Upper lobe of left lung (tissue), 6 donors: ENCODE results near the gene KIF13A. TPM values are rescaled to one million over a fixed set of nuclear protein-coding genes. Genes with fewer than 3 reads are reported as not detected.

Experiments
- ATAC-seq, 2 donors: fragments of 200-7000 bp; cut with Tn5 transposase; one replicate each; pipeline ENCODE4 v1.9.1; 2022; ENCODE audit warnings: mild to moderate bottlenecking in 2 of 2, moderate library complexity in 2 of 2; ENCODE audit not compliant: low FRiP score in 2 of 2
- DNase-seq, 2 donors: peaks; one replicate each; pipeline ENCODE4 v3.0.0-alpha.2; 2019 to 2020
- H3K27ac ChIP-seq, 4 donors: fragments of 200-600 bp; sonication (generic); one replicate each; pipeline ENCODE4 v1.5.1; 2016 to 2019
- H3K27me3 ChIP-seq, 4 donors: fragments of 200-600 bp; sonication (generic); one replicate each; pipeline ENCODE4 v1.5.1; 2017 to 2019
- H3K36me3 ChIP-seq, 4 donors: fragments of 200-600 bp; sonication (generic); one replicate each; pipeline ENCODE4 v1.5.1; 2016 to 2019
- H3K4me1 ChIP-seq, 4 donors: fragments of 200-600 bp; sonication (generic); one replicate each; pipeline ENCODE4 v1.5.1; 2018 to 2019
- H3K4me3 ChIP-seq, 4 donors: fragments of 200-600 bp; sonication (generic); one replicate each; pipeline ENCODE4 v1.5.1; 2017 to 2019; ENCODE audit warnings: mild to moderate bottlenecking in 2 of 4, moderate library complexity in 1 of 4
- H3K9me3 ChIP-seq, 4 donors: fragments of 200-600 bp; sonication (generic); one replicate each; pipeline ENCODE4 v1.5.1; 2018 to 2019
- CTCF ChIP-seq, 6 experiments: fragments of 450-650 bp in 4 of 6; fragments of 200-600 bp in 2 of 6; sonication (generic) in 2 of 6; IDR thresholded peaks; one replicate each; pipeline ENCODE4 v1.5.1; 2016 to 2019; ENCODE audit warnings: antibody characterized with exemption in 6 of 6
- EP300 ChIP-seq, 4 donors: sonication (generic); formaldehyde crosslinking; IDR thresholded peaks; one replicate each; pipeline ENCODE4 v1.5.1; 2017; ENCODE audit warnings: antibody characterized with exemption in 4 of 4, control low read depth in 2 of 4
- POLR2A ChIP-seq, 4 donors: fragments of 450-650 bp; IDR thresholded peaks; one replicate each; pipeline ENCODE4 v1.5.1; 2016 to 2017; ENCODE audit warnings: antibody characterized with exemption in 4 of 4, mild to moderate bottlenecking in 2 of 4
- POLR2AphosphoS5 ChIP-seq, 2 donors: sonication (generic); formaldehyde crosslinking; IDR thresholded peaks; one replicate each; pipeline ENCODE4 v1.5.1; 2017; ENCODE audit warnings: antibody characterized with exemption in 2 of 2
- WGBS, 2 donors: methylation state at CpG; one replicate each; pipeline ENCODE4 v1.1.5; 2017 to 2018; 5-methylcytosine and 5-hydroxymethylcytosine counted together
- total RNA-seq, 6 donors: library from RNA; depleted of rRNA in 4 of 6; stranded (reverse); fragments of >200 nt in 4 of 6; gene quantifications; one replicate each; pipeline versions ENCODE4 v1.1.0 to v1.2.1, GENCODE V29; 2016 to 2021
- donor health status: DM: no; HTN: no; CAD: no; lungs with moderate emphysema.
- donor health status: DM: no; HTN: yes; CAD: no; lungs with severe emphysema.

Gene KIF13A
- total RNA-seq, 6 donors from 2014 or later: 35.8 to 59.9 (median 49.0) TPM

- peaks cover 22 to 30% (median 28%) of the 10 kb centered on the region in 4 donors for H3K4me1 ChIP-seq
- H3K27me3 ChIP-seq: no peaks in the 10 kb centered on the region
- peak overlapping the region in 3 of 4 donors; percentile 34 to 46 (median 40) for H3K27ac ChIP-seq
- H3K36me3 ChIP-seq: no peaks in the 10 kb centered on the region
- H3K9me3 ChIP-seq: no peaks in the 10 kb centered on the region
- WGBS, 2 donors: 83 to 89% methylated on average over 6 of the region's 6 CpGs
- peak in 1 of 2 donors; percentile 85 for ATAC-seq
- DNase-seq: peak in 1 of 2 donors; percentile 24
- no peak overlapping the region for H3K4me3 ChIP-seq
- no peak for TF ChIP-seq CTCF (IDR thresholded peaks at IDR 0.05)
- peak; percentile 21 to 53 for TF ChIP-seq POLR2AphosphoS5 (IDR thresholded peaks at IDR 0.05)
- TF ChIP-seq POLR2A (IDR thresholded peaks at IDR 0.05): no peak
- no peak for TF ChIP-seq EP300 (IDR thresholded peaks at IDR 0.05)
Observed at GRCh38 chr6:17865798-17866725, 121.4 kb downstream of the KIF13A start.

- H3K27ac ChIP-seq: peak overlapping the region in 3 of 4 donors; percentile 34 to 46 (median 40)
- WGBS, 2 donors: 52 to 66% methylated on average over 2 of the region's 2 CpGs
Observed at GRCh38 chr6:17865243-17865642, 122.2 kb downstream of the KIF13A start.

GRCh38 chr6:17863901-17864754, 123.3 kb downstream of the KIF13A start:
- ATAC-seq: peak in 1 of 2 donors; percentile 28
- no peak for DNase-seq
- Histone ChIP-seq H3K4me1 (peaks cover 14 to 19% (median 15%) of the 10 kb centered on the region in 4 donors), H3K9me3 (no peaks in the 10 kb centered on the region), H3K27ac (peak overlapping the region in 3 of 4 donors; percentile 8 to 40 (median 34)), H3K4me3 (no peak overlapping the region), H3K27me3 (no peaks in the 10 kb centered on the region), H3K36me3 (no peaks in the 10 kb centered on the region)
- 68 to 80% methylated on average over 12 of the region's 12 CpGs for WGBS, 2 donors
- TF ChIP-seq POLR2AphosphoS5 (IDR thresholded peaks at IDR 0.05): no peak
- TF ChIP-seq POLR2A (IDR thresholded peaks at IDR 0.05): no peak
- TF ChIP-seq EP300 (IDR thresholded peaks at IDR 0.05): no peak
- TF ChIP-seq CTCF (IDR thresholded peaks at IDR 0.05): no peak

More at GRCh38 chr6:17865243-17865642, 122.2 kb downstream of the KIF13A start:
- Histone ChIP-seq H3K36me3 (no peaks in the 10 kb centered on the region), H3K27me3 (no peaks in the 10 kb centered on the region), H3K4me1 (peaks cover 22 to 28% (median 23%) of the 10 kb centered on the region in 4 donors), H3K9me3 (no peaks in the 10 kb centered on the region), H3K4me3 (no peak overlapping the region)
- ATAC-seq (no peak), DNase-seq (no peak)
- TF ChIP-seq CTCF (IDR thresholded peaks at IDR 0.05) (no peak), POLR2A (IDR thresholded peaks at IDR 0.05) (no peak), EP300 (IDR thresholded peaks at IDR 0.05) (no peak), POLR2AphosphoS5 (IDR thresholded peaks at IDR 0.05) (no peak)

- Histone ChIP-seq H3K9me3 (no peaks in the 10 kb centered on the region), H3K36me3 (no peaks in the 10 kb centered on the region), H3K4me1 (peaks cover 5 to 15% (median 12%) of the 10 kb centered on the region in 4 donors), H3K27ac (no peak overlapping the region), H3K4me3 (no peak overlapping the region), H3K27me3 (no peaks in the 10 kb centered on the region)
- DNase-seq: no peak
- TF ChIP-seq CTCF (IDR thresholded peaks at IDR 0.05): no peak
- no peak for TF ChIP-seq EP300 (IDR thresholded peaks at IDR 0.05)
- TF ChIP-seq POLR2A (IDR thresholded peaks at IDR 0.05): no peak
- TF ChIP-seq POLR2AphosphoS5 (IDR thresholded peaks at IDR 0.05): no peak
- WGBS, 2 donors: 96 to 97% methylated on average over 1 of the region's 1 CpG
- no peak for ATAC-seq
Observed at GRCh38 chr6:17861361-17861760, 126.1 kb downstream of the KIF13A start.
